ENCODE results near the gene MEP1A. TPM values are rescaled to one million over a fixed set of nuclear protein-coding genes. Genes with fewer than 3 reads are reported as not detected.

MEP1A gene
- total RNA-seq (2022; extraction: Qiagen RNA extraction) = not detected in 5 replicates

GRCh38 chr6:46793138-46793537 is at the start of gene MEP1A:
Gene MEP1A, plus strand, starts transcription at chr6:46793389. Its CDS starts 10 bp downstream, at chr6:46793399.

GRCh38 chr6:46746696-46747095 is 46.5 kb upstream of the MEP1A start, which contains the start of gene ANKRD66:
Gene ANKRD66, plus strand, starts transcription at chr6:46746933. Its CDS starts 5,016 bp downstream, at chr6:46751949.

Other genes with a start within 250 kb of the MEP1A start
- 0.06 TPM in 1 of 5 replicates, not detected in the others for gene CYP39A1, start 140.6 kb upstream of the MEP1A start, total RNA-seq (2022; extraction: Qiagen RNA extraction)
- 0.10 to 0.66 TPM (median 0.50 TPM) in 5 replicates for gene SLC25A27, start 140.4 kb upstream of the MEP1A start, total RNA-seq (2022; extraction: Qiagen RNA extraction)
- gene TDRD6, start 105.5 kb upstream of the MEP1A start, total RNA-seq (2022; extraction: Qiagen RNA extraction) = not detected in 5 replicates
- gene PLA2G7, start 58.0 kb upstream of the MEP1A start, total RNA-seq (2022; extraction: Qiagen RNA extraction) = not detected in 5 replicates
- gene ANKRD66, start 46.5 kb upstream of the MEP1A start, total RNA-seq (2022; extraction: Qiagen RNA extraction) = not detected in 5 replicates
- 0.01 TPM in 1 of 5 replicates, not detected in the others for gene ADGRF5, start 128.5 kb downstream of the MEP1A start, total RNA-seq (2022; extraction: Qiagen RNA extraction)
- gene ADGRF1, start 248.9 kb downstream of the MEP1A start, total RNA-seq (2022; extraction: Qiagen RNA extraction) = 0.04 to 0.09 TPM in 2 of 5 replicates, not detected in the others

Data from A549 treated with dexamethasone at 1 μM for 4 hours (cell line).